ENCODE results near the gene VTCN1. TPM values are rescaled to one million over a fixed set of nuclear protein-coding genes. Genes with fewer than 3 reads are reported as not detected.
"Not testable (repeated sequence)": the region's sequence is repeated elsewhere in the genome, so short reads cannot be mapped to it uniquely, and the experiment has no call there.

The VTCN1 gene
- polyA plus RNA-seq, 6 donors from 2014 or later: not detected

- ATAC-seq (ENCODE audit: low read depth in 2 of 2): no peak
- no peaks in the 10 kb centered on the region for H3K4me1 Mint-ChIP-seq
- H3K36me3 Mint-ChIP-seq: no peaks in the 10 kb centered on the region
- no peak for DNase-seq
- no peak overlapping the region for H3K27ac Mint-ChIP-seq
- peaks cover 0 to 4% (median 0%) of the 10 kb centered on the region in 3 donors for H3K27me3 Mint-ChIP-seq
- no peak overlapping the region for H3K4me3 Mint-ChIP-seq
- peaks cover 0 to 2% (median 0%) of the 10 kb centered on the region in 7 donors for H3K9me3 Mint-ChIP-seq
Observed at GRCh38 chr1:117173006-117173405, 37.7 kb downstream of the VTCN1 start.

- Mint-ChIP-seq H3K27me3 (no peaks in the 10 kb centered on the region), H3K4me1 (peaks cover 0 to 3% (median 0%) of the 10 kb centered on the region in 3 donors), H3K9me3 (peaks cover 0 to 4% (median 0%) of the 10 kb centered on the region in 7 donors), H3K27ac (no peak overlapping the region), H3K36me3 (no peaks in the 10 kb centered on the region), H3K4me3 (no peak overlapping the region)
- ATAC-seq (ENCODE audit: low read depth in 2 of 2) (no peak), DNase-seq (no peak)
Observed at GRCh38 chr1:117171900-117172511, 38.7 kb downstream of the VTCN1 start.

GRCh38 chr1:117169871-117170596 lies 40.7 kb downstream of the VTCN1 start:
- Mint-ChIP-seq H3K36me3 (no peaks in the 10 kb centered on the region), H3K4me1 (peaks cover 0 to 3% (median 0%) of the 10 kb centered on the region in 3 donors), H3K27ac (no peak overlapping the region), H3K9me3 (peaks cover 0 to 4% (median 0%) of the 10 kb centered on the region in 7 donors), H3K4me3 (no peak overlapping the region), H3K27me3 (peaks cover 0 to 5% (median 0%) of the 10 kb centered on the region in 3 donors)
- ATAC-seq (ENCODE audit: low read depth in 2 of 2) (no peak), DNase-seq (no peak)

GRCh38 chr1:117167402-117167801 lies 43.3 kb downstream of the VTCN1 start:
- no peak for ATAC-seq (ENCODE audit: low read depth in 2 of 2)
- H3K36me3 Mint-ChIP-seq: no peaks in the 10 kb centered on the region
- H3K4me3 Mint-ChIP-seq: no peak overlapping the region
- DNase-seq: no peak
- H3K27ac Mint-ChIP-seq: no peak overlapping the region
- H3K9me3 Mint-ChIP-seq: peaks cover 0 to 4% (median 0%) of the 10 kb centered on the region in 7 donors
- H3K4me1 Mint-ChIP-seq: peaks cover 0 to 3% (median 0%) of the 10 kb centered on the region in 3 donors
- peaks cover 0 to 5% (median 4%) of the 10 kb centered on the region in 3 donors for H3K27me3 Mint-ChIP-seq

- peaks cover 0 to 4% (median 0%) of the 10 kb centered on the region in 7 donors for H3K9me3 Mint-ChIP-seq
Observed at GRCh38 chr1:117166076-117166475, 44.7 kb downstream of the VTCN1 start.

GRCh38 chr1:117164209-117164608 lies 46.5 kb downstream of the VTCN1 start:
- H3K36me3 Mint-ChIP-seq: no peaks in the 10 kb centered on the region
- DNase-seq: no peak

More at GRCh38 chr1:117166076-117166475, 44.7 kb downstream of the VTCN1 start:
- H3K4me3 Mint-ChIP-seq: no peak overlapping the region
- ATAC-seq (ENCODE audit: low read depth in 2 of 2): no peak
- H3K36me3 Mint-ChIP-seq: no peaks in the 10 kb centered on the region
- DNase-seq: no peak
- peaks cover 0 to 3% (median 0%) of the 10 kb centered on the region in 3 donors for H3K4me1 Mint-ChIP-seq
- H3K27ac Mint-ChIP-seq: no peak overlapping the region
- peaks cover 7 to 15% (median 11%) of the 10 kb centered on the region in 3 donors for H3K27me3 Mint-ChIP-seq

GRCh38 chr1:117162816-117163215 lies 47.9 kb downstream of the VTCN1 start:
- DNase-seq: no peak
- Mint-ChIP-seq H3K4me1 (peaks cover 0 to 3% (median 0%) of the 10 kb centered on the region in 3 donors), H3K36me3 (peaks cover 0 to 5% of the 10 kb centered on the region in 2 donors), H3K9me3 (peaks cover 0 to 7% (median 0%) of the 10 kb centered on the region in 7 donors), H3K27ac (no peak overlapping the region), H3K27me3 (peaks cover 12 to 27% (median 19%) of the 10 kb centered on the region in 3 donors), H3K4me3 (peak overlapping the region in 1 of 8 donors; percentile 3)
- ATAC-seq (ENCODE audit: low read depth in 2 of 2): no peak

More at GRCh38 chr1:117164209-117164608, 46.5 kb downstream of the VTCN1 start:
- Mint-ChIP-seq H3K9me3 (peaks cover 0 to 4% (median 0%) of the 10 kb centered on the region in 7 donors), H3K27me3 (peaks cover 12 to 21% (median 19%) of the 10 kb centered on the region in 3 donors), H3K27ac (no peak overlapping the region), H3K4me1 (peaks cover 0 to 3% (median 0%) of the 10 kb centered on the region in 3 donors), H3K4me3 (no peak overlapping the region)
- ATAC-seq (ENCODE audit: low read depth in 2 of 2): no peak

- DNase-seq: no peak
- ATAC-seq (ENCODE audit: low read depth in 2 of 2): no peak
Observed at GRCh38 chr1:117161887-117162286, 48.8 kb downstream of the VTCN1 start.

GRCh38 chr1:117151305-117151704 lies 59.4 kb downstream of the VTCN1 start:
- peaks cover 0 to 14% (median 3%) of the 10 kb centered on the region in 7 donors for H3K9me3 Mint-ChIP-seq
- not testable (repeated sequence) for H3K36me3 Mint-ChIP-seq; H3K4me3 Mint-ChIP-seq; ATAC-seq (ENCODE audit: low read depth in 2 of 2); H3K27me3 Mint-ChIP-seq; DNase-seq; H3K27ac Mint-ChIP-seq; H3K4me1 Mint-ChIP-seq

More at GRCh38 chr1:117161887-117162286, 48.8 kb downstream of the VTCN1 start:
- peaks cover 0 to 5% of the 10 kb centered on the region in 2 donors for H3K36me3 Mint-ChIP-seq
- no peak overlapping the region for H3K27ac Mint-ChIP-seq
- H3K27me3 Mint-ChIP-seq: peaks cover 18 to 27% (median 19%) of the 10 kb centered on the region in 3 donors
- H3K9me3 Mint-ChIP-seq: peaks cover 0 to 5% (median 0%) of the 10 kb centered on the region in 7 donors
- no peaks in the 10 kb centered on the region for H3K4me1 Mint-ChIP-seq
- H3K4me3 Mint-ChIP-seq: no peak overlapping the region

- H3K4me3 Mint-ChIP-seq: no peak overlapping the region
- H3K27me3 Mint-ChIP-seq: peaks cover 10 to 14% (median 13%) of the 10 kb centered on the region in 3 donors
- DNase-seq: no peak
- peaks cover 0 to 14% (median 3%) of the 10 kb centered on the region in 7 donors for H3K9me3 Mint-ChIP-seq
- ATAC-seq (ENCODE audit: low read depth in 2 of 2): no peak
- H3K27ac Mint-ChIP-seq: no peak overlapping the region
- no peaks in the 10 kb centered on the region for H3K4me1 Mint-ChIP-seq
- H3K36me3 Mint-ChIP-seq: no peaks in the 10 kb centered on the region
Observed at GRCh38 chr1:117150316-117150715, 60.4 kb downstream of the VTCN1 start.

- H3K27ac Mint-ChIP-seq: no peak overlapping the region
- no peak for DNase-seq
- H3K4me3 Mint-ChIP-seq: no peak overlapping the region
- H3K36me3 Mint-ChIP-seq: no peaks in the 10 kb centered on the region
- no peak for ATAC-seq (ENCODE audit: low read depth in 2 of 2)
- no peaks in the 10 kb centered on the region for H3K4me1 Mint-ChIP-seq
- peaks cover 0 to 14% (median 3%) of the 10 kb centered on the region in 7 donors for H3K9me3 Mint-ChIP-seq
- peaks cover 10 to 14% (median 13%) of the 10 kb centered on the region in 3 donors for H3K27me3 Mint-ChIP-seq
Observed at GRCh38 chr1:117147856-117148588, 62.7 kb downstream of the VTCN1 start.

- Mint-ChIP-seq H3K27me3 (peaks cover 10 to 14% (median 13%) of the 10 kb centered on the region in 3 donors), H3K4me3 (no peak overlapping the region), H3K9me3 (peaks cover 0 to 14% (median 3%) of the 10 kb centered on the region in 7 donors), H3K36me3 (no peaks in the 10 kb centered on the region), H3K4me1 (no peaks in the 10 kb centered on the region), H3K27ac (no peak overlapping the region)
- DNase-seq (no peak), ATAC-seq (ENCODE audit: low read depth in 2 of 2) (no peak)
Observed at GRCh38 chr1:117147341-117147831, 63.3 kb downstream of the VTCN1 start.

Data from naive B cell (primary cell).